Cardiac fibroblast (primary cell): Measurements from ENCODE around the gene TMED1.

Source experiments
- DNase-seq, 2 donors: peaks; one replicate each; pipeline versions ENCODE4 v3.0.0 to v3.0.0-alpha.2; 2010; ENCODE audit warnings: low read depth in 2 of 2
- H3K4me3 ChIP-seq, 2 donors: replicated peaks in 1 of 2; 1 replicate in 1 of 2; 2 replicates in 1 of 2; pipeline ENCODE4 v1.5.1; 2011; ENCODE audit warnings: low read depth in 2 of 2, low read length in 2 of 2, mild to moderate bottlenecking in 2 of 2, moderate library complexity in 1 of 2
- TF ChIP-seq, protein P1 (sequence below): IDR thresholded peaks from one replicate; pipeline ENCODE4 v1.5.1; 2011; ENCODE audit warnings: low read depth, mild to moderate bottlenecking, low read length, inconsistent platforms

Gene TMED1

GRCh38 chr19:10805758-10806247 lies 30.2 kb downstream of the TMED1 start:
- DNase-seq, result no peak
- H3K4me3 ChIP-seq, result no peak overlapping the region
- TF ChIP-seq, protein P1, sequence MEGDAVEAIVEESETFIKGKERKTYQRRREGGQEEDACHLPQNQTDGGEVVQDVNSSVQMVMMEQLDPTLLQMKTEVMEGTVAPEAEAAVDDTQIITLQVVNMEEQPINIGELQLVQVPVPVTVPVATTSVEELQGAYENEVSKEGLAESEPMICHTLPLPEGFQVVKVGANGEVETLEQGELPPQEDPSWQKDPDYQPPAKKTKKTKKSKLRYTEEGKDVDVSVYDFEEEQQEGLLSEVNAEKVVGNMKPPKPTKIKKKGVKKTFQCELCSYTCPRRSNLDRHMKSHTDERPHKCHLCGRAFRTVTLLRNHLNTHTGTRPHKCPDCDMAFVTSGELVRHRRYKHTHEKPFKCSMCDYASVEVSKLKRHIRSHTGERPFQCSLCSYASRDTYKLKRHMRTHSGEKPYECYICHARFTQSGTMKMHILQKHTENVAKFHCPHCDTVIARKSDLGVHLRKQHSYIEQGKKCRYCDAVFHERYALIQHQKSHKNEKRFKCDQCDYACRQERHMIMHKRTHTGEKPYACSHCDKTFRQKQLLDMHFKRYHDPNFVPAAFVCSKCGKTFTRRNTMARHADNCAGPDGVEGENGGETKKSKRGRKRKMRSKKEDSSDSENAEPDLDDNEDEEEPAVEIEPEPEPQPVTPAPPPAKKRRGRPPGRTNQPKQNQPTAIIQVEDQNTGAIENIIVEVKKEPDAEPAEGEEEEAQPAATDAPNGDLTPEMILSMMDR, result no peak

- H3K4me3 ChIP-seq, result no peak overlapping the region
- no peak for DNase-seq
- TF ChIP-seq, protein P1, result no peak
Observed at GRCh38 chr19:10805065-10805757, 30.8 kb downstream of the TMED1 start.

- no peak for DNase-seq
- TF ChIP-seq, protein P1, result no peak
- H3K4me3 ChIP-seq, result no peak overlapping the region
Observed at GRCh38 chr19:10803252-10803651, 32.8 kb downstream of the TMED1 start.

- no peak for DNase-seq
- TF ChIP-seq, protein P1, result no peak
- no peak overlapping the region for H3K4me3 ChIP-seq
Observed at GRCh38 chr19:10802479-10802878, 33.5 kb downstream of the TMED1 start.

GRCh38 chr19:10800488-10800887 lies 35.5 kb downstream of the TMED1 start:
- H3K4me3 ChIP-seq, result no peak overlapping the region
- TF ChIP-seq, protein P1, result no peak
- peak in 1 of 2 donors; percentile 58 for DNase-seq

DNA sequence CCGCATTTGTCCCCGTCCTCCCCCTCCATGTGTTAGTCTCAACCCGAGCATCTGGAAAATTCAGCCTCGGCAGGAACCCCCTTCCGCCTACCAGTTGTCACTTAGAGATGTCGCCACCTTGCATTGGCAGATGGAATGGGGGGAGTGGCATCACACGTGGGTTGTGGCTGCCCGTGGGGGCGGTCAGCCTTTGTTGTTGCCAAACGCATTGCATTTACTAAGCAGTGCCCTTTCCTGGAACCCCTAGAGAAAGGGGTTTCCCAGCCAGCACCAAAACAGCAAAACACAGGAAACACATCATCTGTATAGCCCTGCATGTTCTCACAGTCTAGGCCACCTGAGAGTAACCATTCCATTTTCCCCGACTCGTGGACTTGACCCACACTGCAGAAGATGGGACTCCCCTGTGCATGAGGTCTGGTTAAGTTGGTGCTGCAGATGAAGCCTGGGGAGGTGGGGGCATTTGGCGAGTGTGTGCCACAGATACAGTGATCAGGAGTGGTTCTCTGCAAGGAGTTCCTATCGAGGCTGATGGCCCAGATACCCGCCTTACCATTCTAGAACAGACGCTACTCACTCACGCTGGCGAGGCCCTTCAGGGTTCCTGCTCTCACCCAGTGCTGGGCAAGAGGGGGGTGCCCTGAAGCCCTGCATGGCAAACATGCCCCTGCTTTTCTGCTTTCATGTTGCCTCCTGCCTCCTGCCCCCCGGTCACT lies 38.3 kb downstream of the TMED1 start:
- DNase-seq, result peak; percentile 15 to 42
- TF ChIP-seq, protein P1, result no peak
- no peak overlapping the region for H3K4me3 ChIP-seq
